ENCODE results near the gene PPP1R12B.
"Not testable (repeated sequence)": the region's sequence is repeated elsewhere in the genome, so short reads cannot be mapped to it uniquely, and the experiment has no call there.

Gene PPP1R12B

DNA sequence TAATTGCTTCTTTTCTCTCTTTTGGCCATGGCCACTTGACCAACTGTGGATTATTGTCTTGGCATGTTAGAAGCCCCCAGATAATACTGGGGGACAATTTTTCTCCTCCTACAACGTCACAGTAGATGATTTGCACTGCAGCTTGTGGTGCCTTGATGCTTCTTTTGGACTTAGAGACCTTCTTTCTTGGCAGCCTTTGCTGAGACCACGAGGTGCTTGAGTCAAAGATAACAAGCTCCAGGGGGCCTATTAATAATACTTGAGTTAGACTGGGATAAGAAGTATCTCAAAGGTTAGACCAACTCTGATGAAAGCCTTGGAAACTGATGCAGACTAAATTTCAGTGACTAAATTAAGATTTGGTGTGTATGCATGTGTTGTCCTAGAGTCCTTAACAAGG is 3.2 kb downstream of the PPP1R12B start:
- 69 to 81% methylated on average over 2 of the region's 2 CpGs for WGBS, 2 experiments (ENCODE audit: insufficient coverage in 2 of 2)
- Histone ChIP-seq H3K4me3 (ENCODE audit: extremely low read depth, insufficient read depth, low read length, poor library complexity, severe bottlenecking) (no peak overlapping the region), H3K4me1 (ENCODE audit: control insufficient read depth, insufficient read depth, low read length, poor library complexity, severe bottlenecking) (peaks cover 3% of the 10 kb centered on the region)

DNA sequence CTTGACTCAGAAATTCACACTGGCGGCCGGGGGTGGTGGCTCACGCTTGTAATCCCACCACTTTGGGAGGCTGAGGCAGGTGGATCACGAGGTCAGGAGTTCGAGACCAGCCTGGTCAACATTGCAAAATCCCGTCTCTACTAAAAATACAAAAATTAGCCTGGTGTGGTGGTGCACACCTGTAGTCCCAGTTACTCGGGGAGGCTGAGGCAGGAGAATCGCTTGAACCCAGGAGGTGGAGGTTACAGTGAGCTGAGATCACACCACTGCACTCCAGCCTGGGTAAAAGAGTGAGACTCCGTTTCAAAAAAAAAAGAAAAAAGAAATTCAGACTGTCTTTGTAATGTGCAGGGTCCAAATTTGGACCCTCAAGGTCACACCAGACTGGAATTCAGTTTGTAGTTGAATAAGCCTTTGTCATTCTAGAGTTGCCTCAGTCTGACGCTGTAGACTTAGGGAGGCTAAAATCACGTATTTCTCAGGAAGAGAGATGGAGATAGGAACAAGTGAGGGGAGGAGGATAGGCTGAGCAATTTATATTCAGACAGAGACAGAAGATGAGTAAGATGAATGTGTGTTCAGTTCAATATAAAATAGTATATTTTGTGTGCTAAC is 4.2 kb downstream of the PPP1R12B start:
- 99 to 100% methylated on average over 5 to 8 of the region's 11 CpGs for WGBS, 2 experiments (ENCODE audit: insufficient coverage in 2 of 2)
- not testable (repeated sequence) for H3K36me3 ChIP-seq (ENCODE audit: control insufficient read depth, insufficient read depth, low read length); H3K4me3 ChIP-seq (ENCODE audit: extremely low read depth, insufficient read depth, low read length, poor library complexity, severe bottlenecking); H3K9me3 ChIP-seq (ENCODE audit: control insufficient read depth, low read length); H3K4me1 ChIP-seq (ENCODE audit: control insufficient read depth, insufficient read depth, low read length, poor library complexity, severe bottlenecking); H3K27ac ChIP-seq (ENCODE audit: low read depth, low read length, severe bottlenecking)

More for the DNA sequence above, 3.2 kb downstream of the PPP1R12B start:
- Histone ChIP-seq H3K36me3 (ENCODE audit: control insufficient read depth, insufficient read depth, low read length) (no peaks in the 10 kb centered on the region), H3K27ac (ENCODE audit: low read depth, low read length, severe bottlenecking) (no peak overlapping the region), H3K9me3 (ENCODE audit: control insufficient read depth, low read length) (no peaks in the 10 kb centered on the region)

DNA sequence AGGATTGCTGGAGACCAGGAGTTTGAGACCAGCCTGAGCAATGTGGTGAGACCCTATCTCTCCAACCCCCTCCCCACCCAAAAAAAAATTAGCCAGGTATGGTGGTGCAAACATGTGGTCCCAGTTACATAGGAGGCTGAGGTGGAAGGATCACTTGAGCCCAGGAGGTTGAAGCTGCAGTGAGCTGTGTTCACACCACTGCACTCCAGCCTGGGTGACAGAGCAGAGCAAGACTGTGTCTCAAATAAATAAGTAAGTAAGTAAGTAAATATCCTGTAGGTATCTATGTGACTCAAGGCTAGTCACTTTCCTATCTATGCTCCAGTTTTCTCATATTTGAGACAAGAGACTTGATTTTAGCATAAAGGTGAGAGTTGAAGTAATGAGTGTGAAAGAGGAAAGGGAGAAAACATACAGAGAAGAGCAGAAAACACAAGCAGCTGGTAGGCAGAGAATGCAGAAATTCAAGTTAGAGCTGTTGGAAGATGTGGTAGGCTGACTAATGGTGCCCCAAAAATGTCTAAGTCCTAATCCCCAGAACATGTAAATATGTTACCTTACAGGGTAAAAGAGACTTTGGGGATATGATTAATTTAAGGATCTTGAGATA is 7.5 kb downstream of the PPP1R12B start:
- Histone ChIP-seq H3K4me1 (ENCODE audit: control insufficient read depth, insufficient read depth, low read length, poor library complexity, severe bottlenecking) (no peaks in the 10 kb centered on the region), H3K27ac (ENCODE audit: low read depth, low read length, severe bottlenecking) (no peak overlapping the region), H3K4me3 (ENCODE audit: extremely low read depth, insufficient read depth, low read length, poor library complexity, severe bottlenecking) (no peak overlapping the region), H3K36me3 (ENCODE audit: control insufficient read depth, insufficient read depth, low read length) (no peaks in the 10 kb centered on the region), H3K9me3 (ENCODE audit: control insufficient read depth, low read length) (no peaks in the 10 kb centered on the region)

DNA sequence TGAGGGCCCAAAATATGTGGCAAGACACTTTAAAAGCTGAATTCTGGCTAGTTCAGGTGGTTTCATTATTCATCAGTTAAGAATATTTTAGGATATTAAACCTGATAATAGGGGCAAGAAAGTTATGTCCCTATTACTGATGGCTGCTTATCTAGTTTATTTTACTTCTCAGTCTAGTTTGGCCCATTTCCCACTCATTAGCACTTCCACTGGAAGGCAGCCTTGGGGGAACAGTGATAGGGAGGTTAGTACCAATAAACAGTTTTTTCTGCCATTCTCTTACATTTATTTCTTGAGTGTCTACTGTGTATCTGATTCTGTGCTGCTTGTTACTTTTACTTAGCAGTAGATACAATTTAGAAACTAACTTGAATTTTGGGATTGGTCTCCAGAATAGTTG is 9.0 kb downstream of the PPP1R12B start:
- no peaks in the 10 kb centered on the region for H3K36me3 ChIP-seq (ENCODE audit: control insufficient read depth, insufficient read depth, low read length)
- H3K27ac ChIP-seq (ENCODE audit: low read depth, low read length, severe bottlenecking), result no peak overlapping the region
- H3K4me3 ChIP-seq (ENCODE audit: extremely low read depth, insufficient read depth, low read length, poor library complexity, severe bottlenecking), result no peak overlapping the region
- H3K9me3 ChIP-seq (ENCODE audit: control insufficient read depth, low read length), result no peaks in the 10 kb centered on the region
- no peaks in the 10 kb centered on the region for H3K4me1 ChIP-seq (ENCODE audit: control insufficient read depth, insufficient read depth, low read length, poor library complexity, severe bottlenecking)

DNA sequence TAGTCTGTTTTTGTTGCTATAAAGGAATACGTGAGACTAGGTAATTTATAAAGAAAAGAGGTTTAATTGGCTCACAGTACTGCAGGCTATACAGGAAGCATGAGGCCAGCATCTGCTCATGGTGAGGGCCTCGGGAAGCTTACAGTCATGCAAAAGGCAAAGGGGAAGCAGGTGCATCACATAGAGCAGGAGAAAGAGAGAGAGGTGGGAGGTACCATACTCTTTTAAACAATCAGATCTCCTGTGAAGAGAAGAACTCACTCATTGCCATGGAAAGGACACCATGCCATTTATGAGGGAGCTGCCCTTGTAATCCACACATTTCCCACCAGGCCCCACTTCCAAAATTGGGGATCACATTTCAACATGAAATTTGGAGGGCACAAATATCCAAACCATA is 12.7 kb downstream of the PPP1R12B start:
- Histone ChIP-seq H3K27ac (ENCODE audit: low read depth, low read length, severe bottlenecking) (no peak overlapping the region), H3K4me3 (ENCODE audit: extremely low read depth, insufficient read depth, low read length, poor library complexity, severe bottlenecking) (no peak overlapping the region), H3K9me3 (ENCODE audit: control insufficient read depth, low read length) (no peaks in the 10 kb centered on the region), H3K4me1 (ENCODE audit: control insufficient read depth, insufficient read depth, low read length, poor library complexity, severe bottlenecking) (no peaks in the 10 kb centered on the region), H3K36me3 (ENCODE audit: control insufficient read depth, insufficient read depth, low read length) (no peaks in the 10 kb centered on the region)
- WGBS, 2 experiments (ENCODE audit: insufficient coverage in 2 of 2), result 63 to 71% methylated on average over 1 to 2 of the region's 2 CpGs

DNA sequence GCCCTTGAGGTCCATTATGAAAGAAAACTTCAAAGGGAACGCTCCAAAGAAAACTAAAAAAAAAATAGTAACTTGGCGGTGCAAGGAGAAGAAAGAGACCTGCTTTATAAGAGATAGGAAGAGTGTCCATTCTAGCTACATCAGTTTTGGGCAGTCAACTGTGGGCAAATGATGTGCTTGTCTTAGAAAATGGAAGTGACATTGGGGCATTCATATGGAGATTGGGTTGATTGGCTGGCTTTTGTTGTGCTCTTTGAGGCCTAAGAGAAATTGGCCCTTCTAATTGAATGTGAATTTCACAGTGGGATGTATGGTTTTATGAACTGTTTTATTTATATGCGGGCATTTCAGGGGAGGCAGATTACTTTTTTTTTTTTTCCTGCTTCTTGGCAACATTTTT is 13.2 kb downstream of the PPP1R12B start:
- no peaks in the 10 kb centered on the region for H3K4me1 ChIP-seq (ENCODE audit: control insufficient read depth, insufficient read depth, low read length, poor library complexity, severe bottlenecking)
- WGBS, 2 experiments (ENCODE audit: insufficient coverage in 2 of 2), result 61 to 74% methylated on average over 2 to 3 of the region's 3 CpGs
- H3K9me3 ChIP-seq (ENCODE audit: control insufficient read depth, low read length), result no peaks in the 10 kb centered on the region
- no peaks in the 10 kb centered on the region for H3K36me3 ChIP-seq (ENCODE audit: control insufficient read depth, insufficient read depth, low read length)
- no peak overlapping the region for H3K27ac ChIP-seq (ENCODE audit: low read depth, low read length, severe bottlenecking)
- H3K4me3 ChIP-seq (ENCODE audit: extremely low read depth, insufficient read depth, low read length, poor library complexity, severe bottlenecking), result no peak overlapping the region

DNA sequence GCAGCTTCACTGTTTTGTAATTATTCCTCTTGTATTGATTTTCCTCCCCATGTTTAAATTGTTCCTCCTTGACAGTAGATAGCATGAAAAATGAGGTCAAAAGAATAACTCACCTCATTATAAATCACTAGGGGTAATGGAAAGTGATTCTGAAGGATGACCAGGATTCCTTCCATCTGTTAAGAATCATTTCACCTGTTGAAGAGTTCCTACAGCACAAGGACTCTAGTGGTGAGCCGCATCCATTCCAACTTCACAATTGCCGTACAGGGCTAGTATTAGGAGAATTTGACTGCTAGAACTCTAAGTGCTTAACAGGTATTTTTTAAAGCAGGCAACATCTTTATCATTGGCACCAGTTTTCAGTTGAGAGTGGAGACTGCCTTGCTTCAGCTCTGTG is 13.7 kb downstream of the PPP1R12B start:
- Histone ChIP-seq H3K27ac (ENCODE audit: low read depth, low read length, severe bottlenecking) (no peak overlapping the region), H3K4me3 (ENCODE audit: extremely low read depth, insufficient read depth, low read length, poor library complexity, severe bottlenecking) (no peak overlapping the region), H3K4me1 (ENCODE audit: control insufficient read depth, insufficient read depth, low read length, poor library complexity, severe bottlenecking) (no peaks in the 10 kb centered on the region), H3K36me3 (ENCODE audit: control insufficient read depth, insufficient read depth, low read length) (no peaks in the 10 kb centered on the region), H3K9me3 (ENCODE audit: control insufficient read depth, low read length) (no peaks in the 10 kb centered on the region)
- 71 to 80% methylated on average over 1 to 2 of the region's 2 CpGs for WGBS, 2 experiments (ENCODE audit: insufficient coverage in 2 of 2)

DNA sequence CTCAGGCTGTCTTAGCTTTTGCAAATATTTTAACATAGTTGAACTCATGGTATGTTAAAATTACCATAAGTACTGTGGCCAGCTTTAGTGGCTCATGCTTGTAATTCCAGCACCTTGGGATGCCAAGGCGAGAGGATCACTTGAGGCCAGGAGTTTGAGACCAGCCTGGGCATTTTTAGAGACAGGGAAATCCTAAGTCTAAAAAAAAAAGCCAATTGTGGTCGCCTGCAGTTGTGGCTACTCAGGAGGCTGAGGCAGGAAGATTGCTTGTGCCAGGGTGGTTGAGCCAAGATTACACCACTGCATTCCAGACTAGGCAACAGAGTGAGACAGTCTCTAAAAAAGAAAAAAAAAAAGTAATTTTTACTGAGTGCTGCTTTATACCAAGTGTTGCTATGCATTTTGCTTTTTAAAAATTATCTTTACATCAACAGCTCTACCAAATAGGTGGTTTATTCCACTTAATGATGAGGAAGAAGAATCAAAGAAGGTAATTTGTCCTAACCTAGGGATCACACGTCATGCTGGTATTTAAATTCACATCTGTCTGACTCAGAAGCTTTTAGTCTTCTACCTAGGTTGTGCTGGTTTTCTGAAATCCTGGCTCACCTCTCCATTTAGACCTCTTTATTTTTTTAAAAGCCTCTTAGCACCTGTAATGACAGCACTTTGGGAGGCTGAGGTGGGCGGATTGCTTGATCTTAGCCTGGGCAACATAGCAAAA is 16.8 kb downstream of the PPP1R12B start:
- no peak overlapping the region for H3K27ac ChIP-seq (ENCODE audit: low read depth, low read length, severe bottlenecking)
- WGBS, 2 experiments (ENCODE audit: insufficient coverage in 2 of 2), result 75 to 78% methylated on average over 3 of the region's 4 CpGs
- H3K36me3 ChIP-seq (ENCODE audit: control insufficient read depth, insufficient read depth, low read length), result no peaks in the 10 kb centered on the region
- no peaks in the 10 kb centered on the region for H3K9me3 ChIP-seq (ENCODE audit: control insufficient read depth, low read length)
- H3K4me1 ChIP-seq (ENCODE audit: control insufficient read depth, insufficient read depth, low read length, poor library complexity, severe bottlenecking), result no peaks in the 10 kb centered on the region
- H3K4me3 ChIP-seq (ENCODE audit: extremely low read depth, insufficient read depth, low read length, poor library complexity, severe bottlenecking), result no peak overlapping the region

DNA sequence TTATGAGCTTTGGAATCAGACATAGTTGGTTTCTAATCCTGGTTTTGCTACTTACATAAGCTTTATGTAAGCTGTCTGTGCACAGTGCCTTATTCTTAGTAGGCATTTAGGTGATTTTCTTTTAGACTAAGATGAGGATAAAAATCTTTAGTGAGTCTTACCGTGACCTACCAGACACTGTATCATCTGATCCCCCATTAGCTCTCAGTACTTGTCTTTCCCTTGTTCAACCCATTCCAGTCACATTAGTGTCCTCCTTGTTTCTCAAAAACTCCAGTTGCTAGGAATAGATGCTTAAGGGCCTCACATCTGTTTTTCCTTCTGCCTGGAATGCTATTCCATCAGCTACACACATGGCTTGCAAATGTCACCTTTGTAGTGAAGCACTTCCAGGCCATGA is 18.8 kb downstream of the PPP1R12B start:
- Histone ChIP-seq H3K27ac (ENCODE audit: low read depth, low read length, severe bottlenecking) (no peak overlapping the region), H3K4me3 (ENCODE audit: extremely low read depth, insufficient read depth, low read length, poor library complexity, severe bottlenecking) (no peak overlapping the region), H3K9me3 (ENCODE audit: control insufficient read depth, low read length) (no peaks in the 10 kb centered on the region), H3K36me3 (ENCODE audit: control insufficient read depth, insufficient read depth, low read length) (no peaks in the 10 kb centered on the region), H3K4me1 (ENCODE audit: control insufficient read depth, insufficient read depth, low read length, poor library complexity, severe bottlenecking) (no peaks in the 10 kb centered on the region)
- 100% methylated on average over 1 of the region's 1 CpG for WGBS, 2 experiments (ENCODE audit: insufficient coverage in 2 of 2)

DNA sequence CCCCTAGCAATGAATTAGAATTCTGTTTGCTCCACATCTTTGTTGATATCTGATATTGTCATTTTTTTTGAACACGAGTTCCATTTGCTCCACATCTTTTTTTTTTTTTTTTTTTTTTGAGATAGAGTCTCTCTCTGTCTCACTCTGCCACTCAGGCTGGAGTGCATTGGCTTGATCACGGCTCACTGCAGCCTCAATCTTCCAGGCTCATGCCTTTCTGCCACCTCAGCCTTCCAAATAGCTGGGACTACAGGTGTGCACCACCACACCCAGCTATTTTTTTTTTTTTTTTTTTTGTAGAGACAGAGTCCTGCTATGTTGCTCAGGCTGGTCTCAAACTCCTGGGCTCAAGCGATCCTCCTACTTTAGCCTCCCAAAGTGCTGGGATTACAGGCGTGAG is 22.4 kb downstream of the PPP1R12B start:
- WGBS, 2 experiments (ENCODE audit: insufficient coverage in 2 of 2), result no CpG with 5 or more reads among the region's 4 CpGs
- H3K4me3 ChIP-seq (ENCODE audit: extremely low read depth, insufficient read depth, low read length, poor library complexity, severe bottlenecking); H3K36me3 ChIP-seq (ENCODE audit: control insufficient read depth, insufficient read depth, low read length); H3K4me1 ChIP-seq (ENCODE audit: control insufficient read depth, insufficient read depth, low read length, poor library complexity, severe bottlenecking); H3K27ac ChIP-seq (ENCODE audit: low read depth, low read length, severe bottlenecking); H3K9me3 ChIP-seq (ENCODE audit: control insufficient read depth, low read length): not testable (repeated sequence)

DNA sequence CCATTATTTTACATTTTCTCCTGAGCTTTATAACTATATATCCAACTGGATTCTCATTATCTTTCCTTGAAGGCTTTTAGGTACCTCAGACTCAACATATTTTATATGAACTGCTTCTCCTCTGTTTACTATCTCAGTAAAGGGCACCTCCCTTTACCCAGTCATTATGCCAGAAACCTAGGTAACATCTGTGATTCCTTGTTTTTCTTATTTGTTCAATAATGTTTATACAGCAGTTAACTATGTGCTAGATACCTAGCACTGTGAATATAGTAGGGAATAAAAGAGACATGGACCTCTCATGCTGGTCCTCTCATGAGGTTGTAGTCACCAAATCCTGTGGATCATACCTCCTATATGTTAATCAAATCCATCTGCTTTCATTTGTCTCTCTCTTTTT is 25.6 kb downstream of the PPP1R12B start:
- no peaks in the 10 kb centered on the region for H3K36me3 ChIP-seq (ENCODE audit: control insufficient read depth, insufficient read depth, low read length)

More for the DNA sequence above, 25.6 kb downstream of the PPP1R12B start:
- Histone ChIP-seq H3K4me3 (ENCODE audit: extremely low read depth, insufficient read depth, low read length, poor library complexity, severe bottlenecking) (no peak overlapping the region), H3K9me3 (ENCODE audit: control insufficient read depth, low read length) (no peaks in the 10 kb centered on the region), H3K4me1 (ENCODE audit: control insufficient read depth, insufficient read depth, low read length, poor library complexity, severe bottlenecking) (no peaks in the 10 kb centered on the region), H3K27ac (ENCODE audit: low read depth, low read length, severe bottlenecking) (no peak overlapping the region)

Data from mesodermal cell (in vitro differentiated cells).